Measurements from ENCODE around the gene RPRD1B.

RPRD1B gene

GRCh38 chr20:38049800-38050199 is 16.3 kb downstream of the RPRD1B start:
- no peak overlapping the region for H3K4me2 ChIP-seq (ENCODE audit: low read depth, low read length)
- H3K9me3 ChIP-seq (replicated peaks; ENCODE audit: insufficient read depth, low read length) = no peaks in the 10 kb centered on the region
- H3K9ac ChIP-seq (ENCODE audit: low read length) = no peak overlapping the region
- H3K4me1 ChIP-seq (ENCODE audit: low read length) = peaks cover 14% of the 10 kb centered on the region
- H3K9me2 ChIP-seq (replicated peaks; ENCODE audit: insufficient read depth, low read length) = no peaks in the 10 kb centered on the region
- no peaks in the 10 kb centered on the region for H3K27me3 ChIP-seq (replicated peaks; ENCODE audit: insufficient read depth, low read length)
- no peak overlapping the region for H2AFZ ChIP-seq (ENCODE audit: low read length)
- DNase-seq = no peak
- no peak for TF ChIP-seq EZH2phosphoT487 (IDR thresholded peaks at IDR 0.05; ENCODE audit: low read length)
- TF ChIP-seq EZH2 (optimal IDR thresholded peaks at IDR 0.05; ENCODE audit: low read depth, low read length) = no peak
- H3K4me3 ChIP-seq (ENCODE audit: low read length) = no peak overlapping the region
- peaks cover 6% of the 10 kb centered on the region; the same call in 1 of the 2 replicates for H4K20me1 ChIP-seq (ENCODE audit: insufficient read depth, low read length)
- H3K36me3 ChIP-seq (replicated peaks; ENCODE audit: insufficient read depth, low read length) = peaks cover 5% of the 10 kb centered on the region; the same call in 1 of the 2 replicates
- 0 out of 2 replicates have a peak, but pooled peaks cover 10% of the 10 kb centered on the region for H3F3A ChIP-seq (ENCODE audit: insufficient read depth, low read length)
- H3K79me2 ChIP-seq (ENCODE audit: low read length) = peaks cover 92% of the 10 kb centered on the region
- peak overlapping the region; percentile 40; the same call in 1 of the 2 replicates for H3K27ac ChIP-seq (ENCODE audit: low read length)

- Histone ChIP-seq H3K36me3 (replicated peaks; ENCODE audit: insufficient read depth, low read length) (no peaks in the 10 kb centered on the region; the same call in none of the 2 replicates), H3K4me2 (ENCODE audit: low read depth, low read length) (no peak overlapping the region), H3F3A (ENCODE audit: insufficient read depth, low read length) (0 out of 2 replicates have a peak, but pooled peaks cover 10% of the 10 kb centered on the region), H3K79me2 (ENCODE audit: low read length) (peaks cover 91% of the 10 kb centered on the region), H4K20me1 (ENCODE audit: insufficient read depth, low read length) (peaks cover 6% of the 10 kb centered on the region; the same call in 1 of the 2 replicates), H3K4me1 (ENCODE audit: low read length) (peaks cover 14% of the 10 kb centered on the region), H3K9ac (ENCODE audit: low read length) (no peak overlapping the region), H3K9me2 (replicated peaks; ENCODE audit: insufficient read depth, low read length) (no peaks in the 10 kb centered on the region), H3K27me3 (replicated peaks; ENCODE audit: insufficient read depth, low read length) (no peaks in the 10 kb centered on the region), H3K27ac (ENCODE audit: low read length) (peak overlapping the region; percentile 40; the same call in 1 of the 2 replicates), H3K9me3 (replicated peaks; ENCODE audit: insufficient read depth, low read length) (no peaks in the 10 kb centered on the region), H3K4me3 (ENCODE audit: low read length) (no peak overlapping the region), H2AFZ (ENCODE audit: low read length) (no peak overlapping the region)
- no peak for TF ChIP-seq EZH2 (optimal IDR thresholded peaks at IDR 0.05; ENCODE audit: low read depth, low read length)
- no peak for TF ChIP-seq EZH2phosphoT487 (IDR thresholded peaks at IDR 0.05; ENCODE audit: low read length)
- no peak for TF ChIP-seq CTCF (IDR thresholded peaks at IDR 0.05; ENCODE audit: low read length)
- DNase-seq = no peak
Measured at GRCh38 chr20:38050686-38051085, 17.1 kb downstream of the RPRD1B start.

- H3K79me2 ChIP-seq (ENCODE audit: low read length) = peaks cover 84% of the 10 kb centered on the region
- no peaks in the 10 kb centered on the region; the same call in 1 of the 2 replicates for H3K36me3 ChIP-seq (replicated peaks; ENCODE audit: insufficient read depth, low read length)
- H3K4me2 ChIP-seq (ENCODE audit: low read depth, low read length) = no peak overlapping the region
- peaks cover 23% of the 10 kb centered on the region for H3K4me1 ChIP-seq (ENCODE audit: low read length)
- H3K4me3 ChIP-seq (ENCODE audit: low read length) = no peak overlapping the region
- H2AFZ ChIP-seq (ENCODE audit: low read length) = no peak overlapping the region
- TF ChIP-seq EZH2 (optimal IDR thresholded peaks at IDR 0.05; ENCODE audit: low read depth, low read length) (no peak), EZH2phosphoT487 (IDR thresholded peaks at IDR 0.05; ENCODE audit: low read length) (no peak), CTCF (IDR thresholded peaks at IDR 0.05; ENCODE audit: low read length) (no peak)
- DNase-seq = no peak
- H3K9me3 ChIP-seq (replicated peaks; ENCODE audit: insufficient read depth, low read length) = no peaks in the 10 kb centered on the region
- no peak overlapping the region for H3K9ac ChIP-seq (ENCODE audit: low read length)
- no peaks in the 10 kb centered on the region for H3K9me2 ChIP-seq (replicated peaks; ENCODE audit: insufficient read depth, low read length)
- H4K20me1 ChIP-seq (ENCODE audit: insufficient read depth, low read length) = peaks cover 6% of the 10 kb centered on the region; the same call in 1 of the 2 replicates
- H3F3A ChIP-seq (ENCODE audit: insufficient read depth, low read length) = 0 out of 2 replicates have a peak, but pooled peaks cover 10% of the 10 kb centered on the region
- no peak overlapping the region for H3K27ac ChIP-seq (ENCODE audit: low read length)
- H3K27me3 ChIP-seq (replicated peaks; ENCODE audit: insufficient read depth, low read length) = no peaks in the 10 kb centered on the region
Measured at GRCh38 chr20:38052870-38053269, 19.3 kb downstream of the RPRD1B start.

- peaks cover 90% of the 10 kb centered on the region for H3K79me2 ChIP-seq (ENCODE audit: low read length)
Measured at GRCh38 chr20:38054647-38055046, 21.1 kb downstream of the RPRD1B start.

More at GRCh38 chr20:38054647-38055046, 21.1 kb downstream of the RPRD1B start:
- no peak overlapping the region for H3K27ac ChIP-seq (ENCODE audit: low read length)
- H3K36me3 ChIP-seq (replicated peaks; ENCODE audit: insufficient read depth, low read length) = peaks cover 5% of the 10 kb centered on the region
- no peak overlapping the region for H3K4me2 ChIP-seq (ENCODE audit: low read depth, low read length)
- no peak overlapping the region for H3K4me3 ChIP-seq (ENCODE audit: low read length)
- H2AFZ ChIP-seq (ENCODE audit: low read length) = no peak overlapping the region
- H3K9ac ChIP-seq (ENCODE audit: low read length) = no peak overlapping the region
- peaks cover 5% of the 10 kb centered on the region; the same call in 1 of the 2 replicates for H4K20me1 ChIP-seq (ENCODE audit: insufficient read depth, low read length)
- H3K9me3 ChIP-seq (replicated peaks; ENCODE audit: insufficient read depth, low read length) = no peaks in the 10 kb centered on the region
- DNase-seq = no peak
- H3K9me2 ChIP-seq (replicated peaks; ENCODE audit: insufficient read depth, low read length) = no peaks in the 10 kb centered on the region
- H3K4me1 ChIP-seq (ENCODE audit: low read length) = peaks cover 21% of the 10 kb centered on the region
- 0 out of 2 replicates have a peak, but pooled peaks cover 8% of the 10 kb centered on the region for H3F3A ChIP-seq (ENCODE audit: insufficient read depth, low read length)
- no peaks in the 10 kb centered on the region for H3K27me3 ChIP-seq (replicated peaks; ENCODE audit: insufficient read depth, low read length)
- no peak for TF ChIP-seq CTCF (IDR thresholded peaks at IDR 0.05; ENCODE audit: low read length)
- TF ChIP-seq EZH2phosphoT487 (IDR thresholded peaks at IDR 0.05; ENCODE audit: low read length) = no peak
- no peak for TF ChIP-seq EZH2 (optimal IDR thresholded peaks at IDR 0.05; ENCODE audit: low read depth, low read length)
